Endothelial cell of umbilical vein (primary cell): Measurements from ENCODE around the gene TCP11L2. TPM values are rescaled to one million over a fixed set of nuclear protein-coding genes. Genes with fewer than 3 reads are reported as not detected.

Experiments used
- BruUV-seq: library from RNA; stranded (reverse); fragments of 400-500 nt; replicated peaks from 2 replicates; lab custom pipeline; 2021; lab: Mats Ljungman, UMichigan
- CTCF ChIA-PET: fragments of 300-600, 350-600 bp; sonication (Branson Sonifier 250); formaldehyde crosslinking; loops from one replicate; lab custom pipeline; 2021; ENCODE audit warnings: antibody characterized with exemption, inconsistent platforms; lab: Charles Lee
- POLR2A ChIA-PET: fragments of 300-600, 350-600 bp; sonication (Branson Sonifier 250); formaldehyde crosslinking; loops from one replicate; lab custom pipeline; 2021; ENCODE audit warnings: antibody characterized with exemption, inconsistent platforms; lab: Charles Lee
- DNase-seq: peaks from one replicate; pipeline ENCODE4 v3.0.0-alpha.2; 2011; ENCODE audit warnings: low read depth, low spot score
- FAIRE-seq: peaks from 2 replicates; lab custom pipeline; 2011; peaks lifted over from hg19 to GRCh38; lab: Jason Lieb, UNC
- H2AFZ ChIP-seq: 2 replicates; pipeline ENCODE4 v1.6.0; 2012; ENCODE audit warnings: low read depth, low read length, control low read depth, inconsistent platforms
- H3K27ac ChIP-seq: 2 replicates; pipeline ENCODE4 v1.5.1; 2011; ENCODE audit warnings: low read depth, mild to moderate bottlenecking, control low read depth, low read length, moderate library complexity; ENCODE audit not compliant: insufficient read depth
- H3K27me3 ChIP-seq, 2 experiments: 2 replicates each; pipeline versions ENCODE4 v1.6.0 to v1.6.1; 2011; ENCODE audit warnings: low read length in 2 of 2, mixed read lengths in 1 of 2; ENCODE audit not compliant: control insufficient read depth in 2 of 2, insufficient read depth in 2 of 2
- H3K36me3 ChIP-seq, 2 experiments: 2 replicates in 1 of 2; 3 replicates in 1 of 2; pipeline ENCODE4 v1.5.1; 2011; ENCODE audit warnings: low read length in 2 of 2, mild to moderate bottlenecking in 1 of 2, moderate library complexity in 1 of 2; ENCODE audit not compliant: control insufficient read depth in 2 of 2, insufficient read depth in 2 of 2; ENCODE audit errors: extremely low read depth in 1 of 2
- H3K4me1 ChIP-seq: 3 replicates; pipeline ENCODE4 v1.5.1; 2011; ENCODE audit warnings: mild to moderate bottlenecking, low read length; ENCODE audit not compliant: control insufficient read depth, insufficient read depth; ENCODE audit errors: extremely low read depth
- H3K4me2 ChIP-seq: 2 replicates; pipeline ENCODE4 v1.6.1; 2011; ENCODE audit warnings: low read length, control low read depth, mixed read lengths; ENCODE audit not compliant: insufficient read depth
- H3K4me3 ChIP-seq, 3 experiments: fragments of 200-600 bp in 1 of 3; sonication (generic), shearing (Covaris generic) in 1 of 3; replicated peaks in 1 of 3; 2 replicates each; pipeline ENCODE4 v1.5.1; 2011 to 2016; ENCODE audit warnings: control low read depth in 3 of 3, low read length in 3 of 3, mild to moderate bottlenecking in 2 of 3, inconsistent platforms in 1 of 3, low read depth in 1 of 3, moderate library complexity in 1 of 3; ENCODE audit not compliant: insufficient read depth in 1 of 3
- H3K79me2 ChIP-seq: 2 replicates; pipeline ENCODE4 v1.6.0; 2012; ENCODE audit warnings: low read length, inconsistent platforms; ENCODE audit not compliant: control insufficient read depth, insufficient read depth
- H3K9ac ChIP-seq: replicated peaks from 2 replicates; pipeline ENCODE3; 2011; ENCODE audit warnings: low read length, control low read depth; ENCODE audit not compliant: insufficient read depth; ENCODE audit errors: extremely low read depth
- H3K9me1 ChIP-seq: replicated peaks from 3 replicates; pipeline ENCODE4 v1.6.0; 2011; ENCODE audit warnings: mild to moderate bottlenecking, low read length; ENCODE audit not compliant: control insufficient read depth, insufficient read depth; ENCODE audit errors: extremely low read depth
- H3K9me3 ChIP-seq: replicated peaks from 2 replicates; pipeline ENCODE4 v1.5.1; 2012; ENCODE audit warnings: low read length, inconsistent platforms; ENCODE audit not compliant: control insufficient read depth, insufficient read depth
- H4K20me1 ChIP-seq: replicated peaks from 2 replicates; pipeline ENCODE3; 2011; ENCODE audit warnings: mild to moderate bottlenecking, low read length; ENCODE audit not compliant: control insufficient read depth, insufficient read depth; ENCODE audit errors: extremely low read depth
- FOS ChIP-seq: IDR thresholded peaks from 2 replicates; pipeline ENCODE4 v1.6.1; 2011; ENCODE audit warnings: mild to moderate bottlenecking, low read length, moderate library complexity, borderline replicate concordance; ENCODE audit not compliant: insufficient read depth
- GATA2 ChIP-seq: IDR thresholded peaks from 2 replicates; pipeline ENCODE4 v1.7.0; 2011; ENCODE audit warnings: low read depth, mild to moderate bottlenecking, moderate library complexity, mixed read lengths, low read length; ENCODE audit not compliant: insufficient read length, insufficient read depth
- JUN ChIP-seq: IDR thresholded peaks from 2 replicates; pipeline ENCODE4 v1.6.1; 2011; ENCODE audit warnings: borderline replicate concordance, low read depth; ENCODE audit not compliant: insufficient read length, insufficient read depth
- MYC ChIP-seq: IDR thresholded peaks from one replicate; pipeline ENCODE4 v1.6.1; 2011; ENCODE audit warnings: mild to moderate bottlenecking, low read depth, low read length
- POLR2AphosphoS5 ChIP-seq: IDR thresholded peaks from 2 replicates; pipeline ENCODE4 v1.6.1; 2012; ENCODE audit warnings: low read depth, mild to moderate bottlenecking, control low read depth, low read length, moderate library complexity; ENCODE audit not compliant: insufficient read depth
- dilution Hi-C: fragments of 300-500 bp; cut with MboI; formaldehyde crosslinking; loops from one replicate; pipeline ENCODE4 v1.15.0; 2019; ENCODE audit warnings: low sequenced_read_pairs; ENCODE audit not compliant: extremely low pct_ligation_motif_present
- intact Hi-C: fragments of 100-400 bp; cut with micrococcal nuclease; formaldehyde crosslinking; loops from one replicate; pipeline ENCODE4 v1.10.0; 2022
- polyA plus RNA-seq, 4 experiments: library from polyadenylated mRNA; depleted of rRNA in 3 of 4; stranded (reverse) in 3 of 4; unstranded in 1 of 4; fragments of >200 nt; gene quantifications; 2 replicates each; pipeline versions ENCODE4 v1.2.1 to v1.2.3, GENCODE V29; 2011 to 2012; ENCODE audit warnings: missing spikeins in 1 of 4
- total RNA-seq: library from RNA; stranded (reverse); gene quantifications from 2 replicates; pipeline ENCODE4 v1.2.3, GENCODE V29; 2021
- TF ChIP-seq, protein P1 (sequence below), 2 donors: IDR thresholded peaks; 1 replicate in 1 of 2; 2 replicates in 1 of 2; pipeline ENCODE4 v1.5.1; 2011; ENCODE audit warnings: low read length in 2 of 2, mild to moderate bottlenecking in 2 of 2, moderate library complexity in 2 of 2, control low read depth in 1 of 2, inconsistent platforms in 1 of 2, low read depth in 1 of 2; ENCODE audit not compliant: insufficient read depth in 1 of 2; ENCODE audit errors: extremely low read depth in 1 of 2
- TF ChIP-seq, protein P2 (sequence below): IDR thresholded peaks from 2 replicates; pipeline ENCODE4 v1.6.1; 2011; ENCODE audit not compliant: insufficient read depth, insufficient read length

The TCP11L2 gene
- total and polyA plus RNA-seq, 2 donors (not counting 3 experiments of a cell fraction or from before 2014, with no cell fraction given) = 6.0 to 18.7 TPM

DNA sequence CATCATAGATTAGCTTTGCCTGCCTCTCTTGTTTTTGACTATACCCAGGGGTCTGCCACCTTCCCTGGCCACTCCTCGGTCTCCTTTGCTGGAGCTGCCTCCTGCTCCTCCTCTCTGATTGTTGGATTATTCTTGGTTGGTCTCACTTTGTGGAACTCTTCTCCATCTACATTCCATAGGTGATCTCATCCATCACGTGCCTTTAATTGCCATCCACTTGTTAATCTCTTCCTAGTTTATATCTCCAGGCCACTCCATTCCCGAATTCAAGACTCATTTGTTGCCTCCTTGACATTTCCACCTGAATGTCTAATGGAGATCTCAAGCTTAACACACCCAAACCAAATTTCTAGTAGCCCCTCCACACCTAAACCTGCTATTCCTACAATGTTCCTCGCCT lies 60.4 kb downstream of the TCP11L2 start:
- H3K27me3 ChIP-seq = no peaks in the 10 kb centered on the region
- intact Hi-C loops = no loop called here
- no peak overlapping the region for H3K9ac ChIP-seq
- H3K36me3 ChIP-seq = peaks cover 2% of the 10 kb centered on the region in 2 experiments
- peaks cover 25% of the 10 kb centered on the region for H3K79me2 ChIP-seq
- no peak overlapping the region for H3K27ac ChIP-seq
- DNase-seq = no peak
- no TSS peak for BruUV-seq
- H3K9me3 ChIP-seq = no peaks in the 10 kb centered on the region
- no peak for TF ChIP-seq POLR2AphosphoS5
- no peak for TF ChIP-seq FOS
- TF ChIP-seq, protein P1, sequence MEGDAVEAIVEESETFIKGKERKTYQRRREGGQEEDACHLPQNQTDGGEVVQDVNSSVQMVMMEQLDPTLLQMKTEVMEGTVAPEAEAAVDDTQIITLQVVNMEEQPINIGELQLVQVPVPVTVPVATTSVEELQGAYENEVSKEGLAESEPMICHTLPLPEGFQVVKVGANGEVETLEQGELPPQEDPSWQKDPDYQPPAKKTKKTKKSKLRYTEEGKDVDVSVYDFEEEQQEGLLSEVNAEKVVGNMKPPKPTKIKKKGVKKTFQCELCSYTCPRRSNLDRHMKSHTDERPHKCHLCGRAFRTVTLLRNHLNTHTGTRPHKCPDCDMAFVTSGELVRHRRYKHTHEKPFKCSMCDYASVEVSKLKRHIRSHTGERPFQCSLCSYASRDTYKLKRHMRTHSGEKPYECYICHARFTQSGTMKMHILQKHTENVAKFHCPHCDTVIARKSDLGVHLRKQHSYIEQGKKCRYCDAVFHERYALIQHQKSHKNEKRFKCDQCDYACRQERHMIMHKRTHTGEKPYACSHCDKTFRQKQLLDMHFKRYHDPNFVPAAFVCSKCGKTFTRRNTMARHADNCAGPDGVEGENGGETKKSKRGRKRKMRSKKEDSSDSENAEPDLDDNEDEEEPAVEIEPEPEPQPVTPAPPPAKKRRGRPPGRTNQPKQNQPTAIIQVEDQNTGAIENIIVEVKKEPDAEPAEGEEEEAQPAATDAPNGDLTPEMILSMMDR (IDR thresholded peaks at IDR 0.05; ENCODE audit: extremely low read depth in 1 of 2, insufficient read depth in 1 of 2, low read depth in 1 of 2, low read length in 2 of 2) = no peak
- no peak for TF ChIP-seq MYC
- TF ChIP-seq JUN = no peak
- TF ChIP-seq, protein P2, sequence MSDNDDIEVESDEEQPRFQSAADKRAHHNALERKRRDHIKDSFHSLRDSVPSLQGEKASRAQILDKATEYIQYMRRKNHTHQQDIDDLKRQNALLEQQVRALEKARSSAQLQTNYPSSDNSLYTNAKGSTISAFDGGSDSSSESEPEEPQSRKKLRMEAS = no peak
- no peak for TF ChIP-seq GATA2
- no peak for FAIRE-seq
- no peak overlapping the region for H2AFZ ChIP-seq
- H3K4me3 ChIP-seq = no peak overlapping the region
- ChIA-PET CTCF (no interaction called here), POLR2A (no interaction called here)
- no peaks in the 10 kb centered on the region for H3K9me1 ChIP-seq
- H4K20me1 ChIP-seq = no peaks in the 10 kb centered on the region
- dilution Hi-C loops = no loop called here
- H3K4me2 ChIP-seq = no peak overlapping the region
- peaks cover 7% of the 10 kb centered on the region for H3K4me1 ChIP-seq
